Measurements from ENCODE around the gene LYRM2.

DNA sequence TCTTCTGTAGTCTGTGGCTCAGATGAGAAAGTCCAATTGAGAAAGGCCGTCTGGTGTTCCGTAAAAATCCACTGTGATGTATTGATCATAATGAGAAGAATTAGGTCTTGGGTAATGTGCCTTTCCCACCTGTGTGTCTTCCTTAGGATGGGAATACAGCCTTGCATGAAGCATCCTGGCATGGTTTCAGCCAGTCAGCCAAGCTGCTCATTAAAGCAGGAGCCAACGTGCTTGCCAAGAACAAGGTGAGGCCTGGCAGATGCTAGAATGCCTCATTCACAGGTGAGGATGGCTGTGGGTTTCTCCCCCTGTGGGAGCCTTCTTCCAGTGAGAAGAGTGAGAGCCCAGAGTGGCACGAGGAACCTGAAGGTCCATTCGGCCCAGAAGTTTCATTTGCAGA is 32.7 kb downstream of the LYRM2 start:
- TF ChIP-seq TOX (CRISPR knock-in tag; IDR thresholded peaks at IDR 0.05; ENCODE audit: borderline replicate concordance) (no peak), RARB (CRISPR knock-in tag; IDR thresholded peaks at IDR 0.05) (no peak), ZFP3 (CRISPR knock-in tag; IDR thresholded peaks at IDR 0.05) (no peak), ZFP30 (CRISPR knock-in tag; IDR thresholded peaks at IDR 0.05) (no peak), ZNF8 (CRISPR knock-in tag; IDR thresholded peaks at IDR 0.05) (no peak), GLIS3 (CRISPR knock-in tag; IDR thresholded peaks at IDR 0.05) (no peak), BACH2 (CRISPR knock-in tag; IDR thresholded peaks at IDR 0.05; ENCODE audit: borderline replicate concordance) (no peak), CSDC2 (CRISPR knock-in tag; IDR thresholded peaks at IDR 0.05) (no peak)

Measured in SK-N-SH treated with all-trans-retinoic acid at 6 μM for 48 hours (cell line).